A549 (cell line): ENCODE results near the gene SSBP2. TPM values are rescaled to one million over a fixed set of nuclear protein-coding genes. Genes with fewer than 3 reads are reported as not detected.
"Not testable (repeated sequence)": the region's sequence is repeated elsewhere in the genome, so short reads cannot be mapped to it uniquely, and the experiment has no call there.

ENCODE experiments used
- ATAC-seq, 2 experiments: fragments of 200-7000 bp in 1 of 2; fragments of >200 bp in 1 of 2; cut with Nextera tagmentation in 1 of 2; cut with Tn5 transposase in 1 of 2; 3 replicates each; pipeline versions ENCODE4 v1.8.0 to v1.9.1; 2018 to 2020; ENCODE audit warnings: mild to moderate bottlenecking in 1 of 2, moderate library complexity in 1 of 2
- CTCF ChIA-PET: fragments of 300-600 bp; sonication (Branson Sonifier 250); formaldehyde crosslinking; extraction: SDS; loops from one replicate; lab custom pipeline; 2021; ENCODE audit warnings: antibody characterized with exemption, inconsistent platforms; lab: Yijun Ruan, JAX
- POLR2A ChIA-PET: fragments of 350-600 bp; formaldehyde crosslinking; extraction: SDS; loops from one replicate; lab custom pipeline; 2021; ENCODE audit warnings: antibody characterized with exemption, inconsistent platforms; lab: Yijun Ruan, JAX
- DNase-seq, 2 experiments: peaks; one replicate each; pipeline versions ENCODE4 v3.0.0 to v3.0.0-alpha.2; 2011 to 2016; ENCODE audit warnings: low read depth in 1 of 2, low spot score in 1 of 2
- FAIRE-seq: peaks from 2 replicates; lab custom pipeline; 2011; peaks lifted over from hg19 to GRCh38; lab: Jason Lieb, UNC
- H3K27ac ChIP-seq, 2 experiments: fragments of >200 bp; sonication (Bioruptor Twin); formaldehyde crosslinking; 3 replicates each; pipeline ENCODE4 v1.5.1; 2016 to 2017
- H3K4me1 ChIP-seq: fragments of >200 bp; sonication (Bioruptor Twin); formaldehyde crosslinking; 3 replicates; pipeline ENCODE4 v1.6.1; 2016
- H3K4me2 ChIP-seq: fragments of >200 bp; sonication (Bioruptor Twin); formaldehyde crosslinking; 3 replicates; pipeline ENCODE4 v1.6.1; 2016
- H3K4me3 ChIP-seq: fragments of >200 bp; sonication (Bioruptor Twin); formaldehyde crosslinking; 3 replicates; pipeline ENCODE4 v1.5.1; 2016
- H3K9me3 ChIP-seq: fragments of >200 bp; sonication (Bioruptor Twin); formaldehyde crosslinking; 3 replicates; pipeline ENCODE4 v1.6.1; 2016
- BCL3 ChIP-seq: fragments of >200 bp; sonication (Bioruptor Twin); formaldehyde crosslinking; IDR thresholded peaks from 3 replicates; pipeline ENCODE4 v1.6.1; 2016
- CBX2 ChIP-seq: fragments of 200-600 bp; sonication (generic); IDR thresholded peaks from 2 replicates; pipeline ENCODE4 v1.6.1; 2016; ENCODE audit warnings: low read depth, mild to moderate bottlenecking, borderline replicate concordance
- CBX8 ChIP-seq: fragments of 200-600 bp; sonication (generic); IDR thresholded peaks from 2 replicates; pipeline ENCODE4 v1.6.1; 2016
- CEBPB ChIP-seq, 2 experiments: fragments of >200 bp in 1 of 2; sonication (Bioruptor Twin) in 1 of 2; formaldehyde crosslinking in 1 of 2; IDR thresholded peaks; 2 replicates each; pipeline ENCODE4 v1.6.1; 2012 to 2016
- CHD2 ChIP-seq: fragments of 150-350 bp; IDR thresholded peaks from 2 replicates; pipeline ENCODE4 v1.6.1; 2014; ENCODE audit warnings: low read length; ENCODE audit not compliant: partially characterized antibody
- EHMT2 ChIP-seq: fragments of 200-600 bp; sonication (generic); IDR thresholded peaks from 2 replicates; pipeline ENCODE4 v1.6.1; 2016; ENCODE audit warnings: antibody characterized with exemption, low read depth, mild to moderate bottlenecking, moderate library complexity
- FOXS1 ChIP-seq: fragments of 250-450 bp; sonication (Bioruptor Pico); IDR thresholded peaks from 2 replicates; pipeline ENCODE4 v1.5.0; 2020; ENCODE audit warnings: mild to moderate bottlenecking, moderate library complexity
- GATA3 ChIP-seq: IDR thresholded peaks from 2 replicates; pipeline ENCODE4 v1.6.1; 2012; ENCODE audit warnings: borderline replicate concordance
- HEYL ChIP-seq: fragments of 250-450 bp; sonication (Bioruptor Pico); IDR thresholded peaks from 2 replicates; pipeline ENCODE4 v1.8.0; 2021; ENCODE audit warnings: mild to moderate bottlenecking, moderate library complexity
- HMGXB4 ChIP-seq: fragments of 250-450 bp; sonication (Bioruptor Pico); IDR thresholded peaks from 2 replicates; pipeline ENCODE4 v1.5.0; 2021; ENCODE audit warnings: mild to moderate bottlenecking, moderate library complexity, borderline replicate concordance
- JUN ChIP-seq, 2 experiments: fragments of >200 bp; sonication (Bioruptor Twin); formaldehyde crosslinking; IDR thresholded peaks; 2 replicates in 1 of 2; 3 replicates in 1 of 2; pipeline ENCODE4 v1.6.1; 2016 to 2017
- JUNB ChIP-seq: fragments of >200 bp; sonication (Bioruptor Twin); formaldehyde crosslinking; IDR thresholded peaks from 2 replicates; pipeline ENCODE4 v1.6.1; 2016
- KDM5A ChIP-seq: fragments of 200-600 bp; sonication (generic); IDR thresholded peaks from 2 replicates; pipeline ENCODE4 v1.6.1; 2016; ENCODE audit warnings: antibody characterized with exemption, mild to moderate bottlenecking
- MAZ ChIP-seq: fragments of 150-350 bp; IDR thresholded peaks from 2 replicates; pipeline ENCODE4 v1.6.1; 2014; ENCODE audit warnings: antibody characterized with exemption, low read depth, low read length, borderline replicate concordance
- MYC ChIP-seq: IDR thresholded peaks from 2 replicates; pipeline ENCODE4 v1.6.1; 2012; ENCODE audit warnings: mild to moderate bottlenecking, inconsistent platforms, low read length, improper control_type of control experiment, borderline replicate concordance
- PHF8 ChIP-seq: fragments of 200-600 bp; sonication (generic); IDR thresholded peaks from 2 replicates; pipeline ENCODE4 v1.6.1; 2016; ENCODE audit warnings: low read depth, mild to moderate bottlenecking, antibody characterized with exemption, moderate library complexity, borderline replicate concordance
- RAD21 ChIP-seq, 2 experiments: fragments of >200 bp in 1 of 2; sonication (Bioruptor Twin) in 1 of 2; formaldehyde crosslinking in 1 of 2; IDR thresholded peaks in 1 of 2; conservative IDR thresholded peaks in 1 of 2; 2 replicates in 1 of 2; 3 replicates in 1 of 2; pipeline ENCODE4 v1.6.1; 2012 to 2018; ENCODE audit warnings: inconsistent platforms in 1 of 2
- RCOR1 ChIP-seq: fragments of 150-350 bp; IDR thresholded peaks from 2 replicates; pipeline ENCODE4 v1.6.1; 2014; ENCODE audit warnings: antibody characterized with exemption, low read length, low read depth
- RFX5 ChIP-seq: fragments of 450-650 bp; IDR thresholded peaks from 2 replicates; pipeline ENCODE4 v1.7.1; 2014; ENCODE audit warnings: antibody characterized with exemption, mild to moderate bottlenecking, moderate library complexity
- TFCP2L1 ChIP-seq: fragments of 250-450 bp; sonication (Bioruptor Pico); IDR thresholded peaks from 2 replicates; pipeline ENCODE4 v1.5.0; 2021; ENCODE audit warnings: mild to moderate bottlenecking
- TP53 ChIP-seq: fragments of 250-450 bp; sonication (Bioruptor Pico); IDR thresholded peaks from 2 replicates; pipeline ENCODE4 v1.5.0; 2021; ENCODE audit warnings: mild to moderate bottlenecking, moderate library complexity
- USF2 ChIP-seq: fragments of 450-650 bp; IDR thresholded peaks from 2 replicates; pipeline ENCODE4 v1.6.1; 2014; ENCODE audit warnings: antibody characterized with exemption
- ZC3H11A ChIP-seq: fragments of 450-650 bp; IDR thresholded peaks from 2 replicates; pipeline ENCODE4 v1.6.1; 2014; ENCODE audit warnings: antibody characterized with exemption, mild to moderate bottlenecking
- ZNF302 ChIP-seq: fragments of 250-450 bp; sonication (Bioruptor Pico); IDR thresholded peaks from 2 replicates; pipeline ENCODE4 v1.9.0; 2021; ENCODE audit warnings: inconsistent platforms, mild to moderate bottlenecking, moderate library complexity
- ZSCAN20 ChIP-seq: fragments of 250-450 bp; sonication (Bioruptor Pico); IDR thresholded peaks from 2 replicates; pipeline ENCODE4 v1.8.0; 2022; ENCODE audit warnings: mild to moderate bottlenecking, moderate library complexity
- WGBS: methylation state at CpG from one replicate; pipeline ENCODE4 v1.1.6; 2017; ENCODE audit errors: missing lambda C conversion rate; 5-methylcytosine and 5-hydroxymethylcytosine counted together
- polyA plus RNA-seq, 4 experiments: library from polyadenylated mRNA; depleted of rRNA in 3 of 4; stranded (reverse); fragments of >200 nt; fragmentation: RNase III in 1 of 4; extraction: RNeasy Plus Mini Kit Qiagen cat#74134 plus additional on column Dnase treatment in 1 of 4; gene quantifications; 2 replicates in 3 of 4; 3 replicates in 1 of 4; pipeline ENCODE4 v1.2.3, GENCODE V29; 2011 to 2017

SSBP2 gene
- polyA plus RNA-seq, 2 of the 4 experiments (the other 2 are of a cell fraction): 4.5 to 14.2 TPM

GRCh38 chr5:81605299-81605698, 145.6 kb downstream of the SSBP2 start:
- WGBS: 92% methylated on average over 2 of the region's 2 CpGs
- DNase-seq (no peak), ATAC-seq (no peak), FAIRE-seq (no peak)
- TF ChIP-seq BCL3 (no peak), RFX5 (no peak), USF2 (no peak), GATA3 (no peak), FOXS1 (CRISPR knock-in tag) (no peak), KDM5A (no peak), CBX2 (no peak), ZSCAN20 (CRISPR knock-in tag) (no peak), PHF8 (no peak), JUN (IDR thresholded peaks at IDR 0.05) (no peak), HMGXB4 (CRISPR knock-in tag) (no peak), JUNB (no peak), RCOR1 (no peak), ZNF302 (CRISPR knock-in tag) (no peak), MAZ (no peak), CHD2 (no peak), EHMT2 (no peak), CEBPB (IDR thresholded peaks at IDR 0.05) (no peak)
- H3K9me3 ChIP-seq: no peaks in the 10 kb centered on the region
- ChIA-PET POLR2A (no interaction called here), CTCF (no interaction called here)
- H3K4me3 ChIP-seq: no peak overlapping the region
- H3K4me1 ChIP-seq: no peaks in the 10 kb centered on the region
- no peak overlapping the region for H3K4me2 ChIP-seq
- no peak overlapping the region for H3K27ac ChIP-seq

- no peak overlapping the region for H3K4me2 ChIP-seq
- ChIA-PET CTCF (no interaction called here), POLR2A (no interaction called here)
- H3K4me1 ChIP-seq: no peaks in the 10 kb centered on the region
- no peak overlapping the region for H3K4me3 ChIP-seq
- ATAC-seq (no peak), FAIRE-seq (no peak), DNase-seq (no peak)
- H3K27ac ChIP-seq: no peak overlapping the region
- TF ChIP-seq TFCP2L1 (CRISPR knock-in tag) (no peak), FOXS1 (CRISPR knock-in tag) (no peak), ZC3H11A (no peak), HEYL (CRISPR knock-in tag) (no peak), RAD21 (conservative IDR thresholded peaks at IDR 0.05 in 1 of 2, IDR thresholded peaks at IDR 0.05 in 1 of 2) (no peak)
- no peaks in the 10 kb centered on the region for H3K9me3 ChIP-seq
These were observed 146.7 kb downstream of the SSBP2 start for GRCh38 chr5:81604193-81604592.

- DNase-seq (no peak), ATAC-seq (no peak), FAIRE-seq (no peak)
- Histone ChIP-seq H3K4me2 (no peak overlapping the region), H3K9me3 (no peaks in the 10 kb centered on the region), H3K27ac (no peak overlapping the region), H3K4me1 (no peaks in the 10 kb centered on the region), H3K4me3 (no peak overlapping the region)
- ChIA-PET CTCF (interaction anchor here (1.1 kb wide), 1 partner anchor 8 kb away, joined by 3 read pairs; no protein-coding TSS in a partner anchor), POLR2A (no interaction called here)
- TF ChIP-seq CBX8: no peak
- TF ChIP-seq MYC: no peak
- TF ChIP-seq TP53 (CRISPR knock-in tag): no peak
- TF ChIP-seq EHMT2: no peak
- WGBS: 89% methylated on average over 1 of the region's 1 CpG
These were observed 149.0 kb downstream of the SSBP2 start for GRCh38 chr5:81601919-81602318.

- 88% methylated on average over 9 of the region's 10 CpGs for WGBS
- H3K9me3 ChIP-seq, H3K27ac ChIP-seq, FAIRE-seq, CTCF ChIA-PET, DNase-seq, H3K4me2 ChIP-seq, H3K4me1 ChIP-seq, ATAC-seq, H3K4me3 ChIP-seq, POLR2A ChIA-PET: not testable (repeated sequence)
These were observed 158.8 kb downstream of the SSBP2 start for GRCh38 chr5:81592085-81592484.
